Measurements from ENCODE around the gene SLC7A9.
"Not testable (repeated sequence)": the region's sequence is repeated elsewhere in the genome, so short reads cannot be mapped to it uniquely, and the experiment has no call there.

The SLC7A9 gene

DNA sequence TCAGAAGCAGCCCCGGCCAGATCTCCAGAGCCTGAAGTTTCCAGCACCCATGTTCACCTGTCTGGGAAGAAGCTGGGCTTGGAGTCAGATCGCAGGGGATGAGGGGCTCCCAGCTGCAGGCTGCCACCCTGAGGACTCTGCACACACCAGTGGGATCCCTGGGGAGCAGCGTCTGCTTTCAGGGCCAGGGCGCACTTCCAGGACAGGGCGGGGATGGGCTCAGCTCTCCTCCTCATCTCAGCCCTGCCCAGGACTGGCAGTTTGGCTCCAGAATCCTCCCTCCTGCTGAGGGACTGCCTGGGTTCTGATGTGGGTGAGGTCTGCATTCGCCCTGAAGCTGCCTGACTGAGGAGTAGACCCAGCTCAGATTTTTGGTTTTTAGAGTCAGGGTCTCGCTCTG lies 3.5 kb downstream of the SLC7A9 start:
- FAIRE-seq (no peak), DNase-seq (ENCODE audit: insufficient read length, low spot score) (no peak)

DNA sequence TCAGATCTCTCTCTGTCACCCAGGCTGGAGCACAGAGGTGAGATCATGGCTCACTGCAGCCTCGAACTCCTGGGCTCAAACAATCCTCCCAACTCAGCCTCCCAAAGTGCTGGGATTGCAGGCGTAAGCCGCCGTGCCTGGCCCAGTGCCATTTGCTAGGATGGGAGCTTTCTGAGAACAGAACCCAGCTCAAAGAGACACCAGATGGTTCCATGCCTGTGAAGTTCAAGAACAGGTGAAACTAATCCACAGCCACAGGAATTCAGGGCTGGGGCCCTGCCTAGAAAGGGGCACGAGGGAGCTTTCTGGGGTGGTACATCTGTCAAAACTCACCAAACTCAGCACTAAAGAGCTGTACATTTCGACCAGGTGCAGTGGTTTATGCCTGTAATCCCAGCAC lies 4.2 kb downstream of the SLC7A9 start:
- FAIRE-seq = no peak
- no peak for DNase-seq (ENCODE audit: insufficient read length, low spot score)

DNA sequence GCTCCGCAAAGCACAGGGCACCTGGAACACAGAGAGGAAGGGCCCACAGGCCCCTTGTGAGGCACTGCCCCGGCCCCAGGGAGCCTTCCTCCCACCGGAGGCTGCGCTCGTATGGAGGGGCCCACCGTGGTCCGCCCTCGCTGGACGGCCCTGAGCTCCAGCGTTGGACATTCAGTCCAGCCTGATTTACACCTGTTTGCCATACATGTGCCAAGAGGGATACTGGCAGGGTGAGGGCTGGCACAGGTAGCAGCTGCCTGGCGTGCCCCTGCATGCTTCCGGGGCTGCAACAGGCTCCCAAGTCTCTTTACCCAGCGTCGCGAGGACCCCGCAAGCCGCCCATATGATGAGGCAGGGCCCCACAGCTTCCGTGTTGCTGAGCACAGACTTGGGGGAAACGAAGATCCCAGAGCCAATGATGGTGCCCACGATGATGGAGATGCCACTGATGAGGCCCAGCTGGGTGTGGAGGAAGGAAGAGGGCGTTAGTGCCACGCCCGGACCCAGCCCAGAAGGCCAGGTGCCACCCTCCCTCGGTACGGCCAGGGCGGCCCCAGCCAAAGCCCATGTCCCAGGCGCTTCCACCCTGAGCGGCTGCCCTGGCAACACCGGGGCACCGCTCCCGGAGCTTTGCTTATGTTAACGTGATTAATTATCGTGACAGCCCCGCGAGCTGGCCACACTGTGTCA lies 5.1 kb downstream of the SLC7A9 start:
- FAIRE-seq (no peak), DNase-seq (ENCODE audit: insufficient read length, low spot score) (no peak)

DNA sequence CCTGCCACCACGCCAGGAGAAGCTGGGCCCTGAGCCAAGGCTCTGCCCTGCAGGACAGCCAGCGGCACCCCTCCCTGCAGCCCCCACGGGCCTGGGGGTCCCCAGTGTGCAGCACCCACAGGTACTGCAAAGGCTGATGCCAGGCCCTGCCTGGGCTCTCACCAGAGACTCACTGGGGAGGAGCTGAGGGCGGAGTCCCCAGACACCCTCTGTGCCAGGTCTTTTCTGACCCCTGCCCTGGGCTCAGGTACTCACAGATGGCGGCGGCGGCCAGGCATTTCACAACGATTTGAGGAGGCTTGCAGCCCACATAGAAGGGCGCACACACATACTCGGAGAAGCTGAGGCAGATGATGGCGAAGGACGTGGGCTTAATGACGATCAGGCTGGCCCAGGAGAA lies 5.7 kb downstream of the SLC7A9 start:
- no peak for FAIRE-seq

DNA sequence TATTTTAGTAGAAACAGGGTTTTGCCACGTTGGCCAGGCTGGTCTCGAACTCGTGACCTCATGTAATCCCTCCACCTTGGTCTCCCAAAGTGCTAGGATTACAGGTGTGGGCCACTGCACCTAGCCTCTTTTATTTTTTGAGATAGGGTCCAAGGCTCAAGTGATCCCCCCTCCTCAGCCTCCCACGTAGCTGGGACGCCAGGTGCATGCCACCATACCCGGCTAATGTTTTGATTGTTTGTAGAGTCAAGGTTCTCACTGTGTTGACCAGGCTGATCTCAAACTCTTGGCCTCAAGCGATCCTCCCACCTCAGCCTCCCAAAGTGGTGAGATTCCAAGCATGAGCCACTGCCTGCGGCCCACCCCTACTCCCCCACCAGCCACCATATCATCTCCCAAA lies 6.3 kb downstream of the SLC7A9 start:
- FAIRE-seq = no peak

More for the DNA sequence above, 5.7 kb downstream of the SLC7A9 start:
- DNase-seq (ENCODE audit: insufficient read length, low spot score) = no peak

DNA sequence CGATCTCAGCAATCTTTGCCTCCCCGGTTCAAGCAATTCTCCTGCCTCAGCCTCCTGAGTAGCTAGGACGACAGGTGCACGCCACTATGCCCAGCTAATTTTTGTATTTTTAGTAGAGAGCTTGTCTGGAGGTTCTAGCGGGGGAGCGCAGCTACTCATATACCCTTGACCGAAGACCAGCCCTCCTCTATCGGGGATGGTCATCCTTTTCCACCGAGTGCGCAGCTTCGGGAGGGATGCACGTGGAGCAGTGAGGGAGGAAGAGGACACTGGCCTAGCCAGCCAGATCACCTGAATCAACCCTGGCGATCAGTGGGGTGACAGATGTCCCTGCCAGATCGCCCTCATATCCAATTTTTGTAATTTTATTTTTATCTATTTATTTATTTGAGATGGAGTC lies 6.8 kb downstream of the SLC7A9 start:
- DNase-seq (ENCODE audit: insufficient read length, low spot score) (no peak), FAIRE-seq (no peak)

More for the DNA sequence above, 6.3 kb downstream of the SLC7A9 start:
- DNase-seq (ENCODE audit: insufficient read length, low spot score) = no peak

DNA sequence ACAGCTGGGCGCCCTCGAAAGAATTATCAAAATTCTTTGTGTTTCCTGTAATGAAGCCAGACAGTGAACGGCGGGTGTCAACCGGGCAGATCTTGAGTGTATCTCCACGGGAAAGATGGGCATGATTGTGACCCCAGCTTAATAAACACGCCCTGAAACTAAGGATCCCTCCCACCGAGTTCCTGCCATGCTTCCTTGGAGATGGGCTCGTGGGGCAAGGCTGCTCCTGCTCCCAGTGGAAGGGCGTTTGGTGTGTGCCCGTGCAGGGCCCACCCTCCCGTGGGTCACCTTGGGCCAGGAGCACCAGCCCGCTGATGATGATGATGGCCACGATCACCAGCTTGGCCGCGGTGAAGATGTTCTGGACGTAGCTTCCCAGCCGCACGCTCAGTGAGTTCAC lies 7.4 kb downstream of the SLC7A9 start:
- no peak for FAIRE-seq
- DNase-seq (ENCODE audit: insufficient read length, low spot score) = no peak

DNA sequence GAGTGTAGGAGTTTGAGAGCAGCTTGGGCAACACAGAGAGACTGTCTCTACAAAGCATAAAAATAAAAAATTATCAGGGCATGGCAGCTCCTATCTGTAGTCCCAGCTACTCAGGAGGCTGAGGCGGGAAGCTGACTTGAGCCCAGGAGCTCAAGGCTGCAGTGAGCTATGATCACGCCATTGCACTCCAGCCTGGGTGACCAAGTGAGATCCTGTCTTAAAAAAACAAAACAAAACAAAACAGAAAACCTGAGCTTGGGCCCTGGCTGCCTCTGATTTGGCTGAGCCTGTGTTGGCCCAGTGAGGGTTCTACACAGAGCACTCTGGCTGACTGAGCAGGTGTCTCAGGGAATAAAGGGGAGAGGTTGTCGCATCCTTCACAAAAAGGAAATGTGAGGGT lies 8.0 kb downstream of the SLC7A9 start:
- FAIRE-seq (no peak), DNase-seq (ENCODE audit: insufficient read length, low spot score) (no peak)

DNA sequence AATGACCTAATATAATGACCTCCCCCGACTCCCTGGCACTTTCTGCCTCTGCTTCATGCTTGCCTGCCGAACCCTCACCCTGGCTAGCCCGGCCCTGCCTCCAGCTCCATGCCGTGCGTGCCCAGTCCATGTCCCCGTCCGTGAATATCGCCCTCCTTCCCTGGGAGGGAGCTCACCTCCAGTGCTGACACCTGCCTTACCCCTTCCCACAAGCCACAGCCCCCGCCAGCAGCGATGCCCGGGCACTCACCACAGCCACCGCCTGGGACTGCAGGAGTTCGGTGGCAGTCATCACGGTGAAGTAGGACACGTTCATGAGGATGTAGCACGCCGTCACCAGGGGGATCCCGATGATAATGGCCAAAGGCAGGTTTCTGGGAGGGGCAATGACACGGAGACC lies 10.0 kb downstream of the SLC7A9 start:
- DNase-seq (ENCODE audit: insufficient read length, low spot score) (no peak), FAIRE-seq (no peak)

DNA sequence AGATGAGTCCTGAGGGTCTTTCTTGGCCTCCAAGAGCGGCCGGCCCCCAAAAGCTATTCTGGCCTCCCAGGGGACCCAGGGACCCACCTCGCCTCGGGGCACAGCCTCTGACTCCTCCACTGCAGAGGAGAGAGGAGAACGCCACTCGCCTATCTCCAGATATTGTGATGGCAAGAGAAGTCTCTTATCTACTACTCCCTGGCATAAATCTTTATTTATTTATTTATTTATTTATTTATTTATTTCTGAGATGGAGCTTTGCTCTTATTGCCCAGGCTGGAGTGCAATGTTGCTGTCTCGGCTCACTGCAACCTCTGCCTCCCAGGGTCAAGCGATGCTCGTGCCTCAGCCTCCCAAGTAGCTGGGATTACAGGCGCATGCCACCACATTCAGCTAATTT lies 11.0 kb downstream of the SLC7A9 start:
- FAIRE-seq (no peak), DNase-seq (ENCODE audit: insufficient read length, low spot score) (no peak)

DNA sequence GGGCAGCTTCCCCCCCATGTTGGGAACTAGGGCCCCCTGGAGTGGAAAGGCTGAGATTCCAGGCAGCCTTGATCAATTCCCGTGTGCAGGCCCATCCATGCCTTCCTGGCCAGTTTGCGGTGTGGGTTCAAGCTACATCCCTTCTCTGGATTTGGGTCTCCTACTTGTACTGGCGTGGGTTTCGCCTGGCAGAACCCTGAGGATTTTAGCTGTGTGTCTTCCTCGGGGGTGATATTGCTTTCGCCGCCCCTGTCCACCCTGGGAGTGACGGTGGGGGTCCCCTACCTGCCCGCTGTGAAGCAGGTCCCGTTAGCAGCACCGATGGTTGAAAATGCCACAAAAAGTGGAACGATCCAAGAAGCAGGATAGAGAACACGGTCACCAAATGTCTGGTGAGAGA lies 11.4 kb downstream of the SLC7A9 start:
- FAIRE-seq (no peak), DNase-seq (ENCODE audit: insufficient read length, low spot score) (no peak)

DNA sequence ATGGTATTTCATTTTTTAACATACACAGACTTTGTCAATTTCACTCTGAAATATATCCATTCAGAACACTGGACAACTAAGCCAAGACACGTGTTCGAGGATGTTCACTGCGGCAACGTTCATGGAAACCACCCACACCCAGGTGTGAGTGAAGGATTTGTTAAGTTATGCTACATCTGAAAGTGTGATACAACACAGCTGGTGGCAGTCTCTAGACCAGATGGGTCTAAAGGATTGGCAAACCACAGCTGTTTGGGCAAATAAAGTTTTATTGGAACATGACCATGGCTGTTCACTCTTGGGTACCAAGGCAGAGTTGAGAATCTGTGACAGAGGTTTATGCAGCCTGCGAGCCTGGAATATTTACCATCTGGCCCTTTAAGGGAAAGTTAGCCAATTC lies 12.0 kb downstream of the SLC7A9 start:
- FAIRE-seq = no peak
- no peak for DNase-seq (ENCODE audit: insufficient read length, low spot score)

DNA sequence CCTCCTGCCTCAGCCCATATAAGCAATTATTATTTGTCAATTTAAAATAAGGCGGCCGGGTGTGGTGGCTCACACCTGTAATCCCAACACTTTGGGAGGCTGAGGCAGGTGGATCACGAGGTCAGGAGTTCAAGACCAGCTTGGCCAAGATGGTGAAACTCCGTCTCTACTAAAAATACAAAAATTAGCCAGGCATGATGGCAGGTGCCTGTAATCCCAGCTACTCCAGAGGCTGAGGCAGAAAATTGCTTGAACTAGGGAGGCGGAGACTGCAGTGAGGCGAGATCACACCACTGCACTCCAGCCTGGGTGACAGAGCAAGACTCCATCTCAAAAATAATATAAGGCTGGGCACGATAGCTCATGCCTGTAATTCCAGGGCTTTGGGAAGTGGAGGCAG lies 12.7 kb downstream of the SLC7A9 start:
- FAIRE-seq; DNase-seq (ENCODE audit: insufficient read length, low spot score): not testable (repeated sequence)

DNA sequence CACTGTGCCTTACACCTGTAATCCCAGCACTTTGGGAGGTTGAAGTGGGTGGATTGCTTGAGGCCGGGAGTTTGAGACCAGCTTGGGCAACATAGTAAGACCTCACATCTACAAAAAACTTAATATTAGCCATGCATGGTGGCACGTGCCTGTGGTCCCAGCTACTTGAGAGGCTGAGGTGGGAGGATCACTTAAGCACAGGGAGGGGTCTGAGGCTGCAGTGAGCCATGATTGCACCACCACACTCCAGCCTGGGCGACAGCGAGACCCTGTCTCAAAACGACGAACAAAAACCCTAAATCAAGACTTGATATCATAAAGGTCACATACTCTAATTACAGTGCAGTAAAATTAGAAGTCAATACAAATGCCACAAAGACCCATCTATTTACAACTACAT lies 17.4 kb downstream of the SLC7A9 start:
- DNase-seq (ENCODE audit: insufficient read length, low spot score) (no peak), FAIRE-seq (no peak)

DNA sequence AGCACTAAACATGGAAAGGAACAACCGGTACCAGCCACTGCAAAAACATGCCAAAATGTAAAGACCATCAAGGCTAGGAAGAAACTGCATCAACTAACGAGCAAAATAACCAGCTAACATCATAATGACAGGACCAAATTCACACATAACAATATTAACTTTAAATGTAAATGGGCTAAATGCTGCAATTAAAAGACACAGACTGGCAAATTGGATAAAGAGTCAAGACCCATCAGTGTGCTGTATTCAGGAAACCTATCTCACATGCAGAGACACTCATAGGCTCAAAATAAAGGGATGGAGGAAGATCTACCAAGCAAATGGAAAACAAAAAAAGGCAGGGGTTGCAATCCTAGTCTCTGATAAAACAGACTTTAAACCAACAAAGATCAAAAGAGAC lies 21.5 kb downstream of the SLC7A9 start:
- FAIRE-seq; DNase-seq (ENCODE audit: insufficient read length, low spot score): not testable (repeated sequence)

DNA sequence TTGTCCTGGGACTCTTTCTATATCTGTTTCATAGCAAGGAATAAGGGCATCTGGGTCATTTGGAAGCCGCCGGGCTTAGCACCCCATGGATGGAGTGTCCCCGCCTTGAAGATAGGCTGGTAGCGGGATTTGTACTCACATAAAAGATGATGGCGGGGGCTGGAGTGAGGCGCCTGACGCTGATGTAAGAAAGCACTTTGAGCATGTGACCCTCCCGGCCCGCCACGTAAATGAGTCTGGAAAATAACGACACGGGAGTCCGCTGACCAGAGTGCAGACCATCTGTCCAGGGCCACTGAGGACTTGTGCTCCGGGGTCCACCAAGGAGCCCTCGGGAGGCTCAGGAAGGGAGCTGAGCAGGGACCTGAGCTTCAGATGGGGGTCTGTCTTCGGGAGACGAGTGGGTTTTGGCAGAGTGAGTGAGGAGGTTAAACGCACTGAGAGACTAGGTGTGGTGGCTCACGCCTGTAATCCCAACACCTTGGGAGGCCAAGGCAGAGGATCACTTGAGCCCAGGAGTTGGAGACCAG lies 25.8 kb downstream of the SLC7A9 start:
- DNase-seq (ENCODE audit: insufficient read length, low spot score) = no peak
- FAIRE-seq = no peak

DNA sequence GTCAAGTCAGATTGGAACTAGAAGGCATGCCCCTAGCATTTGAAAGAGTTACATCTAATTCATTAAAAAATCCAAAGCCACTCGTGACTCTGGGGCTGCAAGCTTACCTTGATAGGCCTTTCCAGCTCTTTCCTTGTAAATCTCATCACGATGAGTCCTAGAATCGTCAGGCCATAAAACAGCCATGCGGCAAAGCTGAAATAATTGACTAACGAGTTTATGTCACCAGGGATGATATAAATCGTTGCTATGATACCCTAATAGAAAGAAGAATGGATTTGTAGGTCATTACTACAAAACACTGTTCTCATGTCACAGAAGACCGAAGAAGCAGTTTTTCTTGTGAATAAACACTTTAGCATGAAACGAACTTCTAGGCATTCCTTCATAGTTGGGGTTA lies 27.5 kb downstream of the SLC7A9 start:
- DNase-seq (ENCODE audit: insufficient read length, low spot score) (no peak), FAIRE-seq (no peak)

DNA sequence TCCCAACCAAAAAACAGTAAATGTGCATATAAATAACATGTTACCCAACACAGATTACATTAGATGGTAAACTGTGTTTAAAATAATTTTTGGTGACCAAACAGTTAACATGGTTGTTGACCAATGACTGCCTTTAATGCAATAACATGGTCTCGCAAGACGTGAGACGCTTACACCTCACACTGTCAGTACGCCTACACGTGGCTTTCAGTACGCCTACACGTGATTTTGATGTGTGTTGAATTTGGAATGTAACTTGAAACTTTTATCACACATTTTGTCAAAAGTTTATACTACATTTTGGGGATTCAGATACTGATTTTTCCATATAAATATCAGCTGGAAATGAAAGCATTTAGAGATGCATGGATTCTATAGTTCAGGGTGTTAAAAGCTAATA lies 32.0 kb downstream of the SLC7A9 start:
- DNase-seq (ENCODE audit: insufficient read length, low spot score) (no peak), FAIRE-seq (no peak)

DNA sequence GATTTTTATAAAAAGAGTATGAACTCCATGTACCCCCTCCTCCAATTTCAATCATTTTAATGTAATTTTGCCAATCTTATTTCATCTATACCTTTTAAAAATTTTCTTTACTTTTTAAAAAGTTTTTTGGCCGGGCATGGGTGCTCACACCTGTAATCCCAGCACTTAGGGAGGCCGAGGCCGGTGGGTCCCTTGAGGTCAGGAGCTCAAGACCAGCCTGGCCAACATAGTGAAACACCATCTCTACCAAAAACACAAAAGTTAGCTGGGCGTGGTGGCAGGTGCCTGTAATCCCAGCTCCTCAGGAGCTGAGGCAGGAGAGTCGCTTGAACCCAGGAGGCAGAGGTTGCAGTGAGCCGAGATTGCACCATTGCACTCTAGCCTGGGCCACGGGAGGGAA lies 36.2 kb downstream of the SLC7A9 start:
- FAIRE-seq = not testable (repeated sequence)

DNA sequence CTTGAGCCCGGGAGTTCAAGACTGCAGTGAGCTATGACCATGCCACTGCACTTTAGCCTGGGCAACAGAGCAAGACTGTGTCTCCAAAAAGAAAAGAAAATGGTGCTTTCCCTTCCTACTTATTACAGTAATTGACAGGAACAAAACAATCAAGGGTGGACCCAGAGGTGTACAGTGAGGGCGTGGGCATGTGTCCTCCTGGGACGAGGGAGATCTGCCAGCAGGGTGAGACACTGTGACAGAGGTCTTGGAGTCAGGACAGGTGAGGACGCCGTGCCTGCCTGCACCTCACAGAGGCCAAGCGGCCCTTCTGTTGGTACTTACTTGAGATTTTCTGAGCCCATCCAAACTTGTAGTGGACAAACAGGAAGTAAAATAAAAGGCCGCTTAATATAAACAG lies 36.7 kb downstream of the SLC7A9 start:
- not testable (repeated sequence) for DNase-seq (ENCODE audit: insufficient read length, low spot score); FAIRE-seq

More for the DNA sequence above, 36.2 kb downstream of the SLC7A9 start:
- DNase-seq (ENCODE audit: insufficient read length, low spot score) = not testable (repeated sequence)

DNA sequence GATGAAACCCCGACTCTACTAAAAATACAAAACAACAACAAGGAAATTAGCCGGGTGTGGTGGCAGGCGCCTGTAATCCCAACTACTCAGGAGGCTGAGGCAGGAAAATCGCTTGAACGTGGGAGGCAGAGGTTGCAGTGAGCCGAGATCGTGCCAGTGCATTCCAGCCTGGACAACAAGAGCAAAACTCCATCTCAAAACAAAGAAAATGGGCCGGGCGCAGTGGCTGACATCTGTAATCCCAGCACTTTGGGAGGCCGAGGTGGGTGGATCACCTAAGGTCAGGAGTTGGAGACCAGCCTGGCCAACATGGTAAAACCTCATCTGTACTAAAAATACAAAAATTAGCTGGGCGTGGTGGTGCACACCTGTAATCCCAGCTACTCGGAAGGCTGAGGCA lies 37.5 kb downstream of the SLC7A9 start:
- DNase-seq (ENCODE audit: insufficient read length, low spot score); FAIRE-seq: not testable (repeated sequence)

DNA sequence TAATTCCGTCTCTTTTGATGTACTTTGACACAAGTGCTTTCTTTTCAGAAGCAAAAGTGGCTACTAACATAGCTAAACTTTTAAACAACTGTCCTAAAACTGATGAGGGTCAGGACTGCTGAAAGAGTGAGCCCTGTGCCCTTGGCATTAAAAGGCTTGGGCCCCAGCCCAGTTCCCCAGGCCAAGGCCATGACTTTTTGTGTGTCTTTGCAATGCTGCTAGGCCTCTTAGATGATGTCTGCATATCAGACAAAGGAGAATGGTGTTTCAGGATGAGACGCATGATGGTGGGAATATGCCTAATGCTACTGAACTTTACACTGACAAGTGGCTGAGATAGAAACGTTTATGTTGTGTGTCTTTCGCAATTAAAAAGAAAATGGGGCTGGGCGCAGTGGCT lies 38.0 kb downstream of the SLC7A9 start:
- FAIRE-seq (no peak), DNase-seq (ENCODE audit: insufficient read length, low spot score) (no peak)

Data from HTR-8/SVneo (cell line).